KMS-11 (cell line): Measurements from ENCODE around the gene KLK15.

Experiments used
- H2AFZ ChIP-seq: fragments of 200-600 bp; sonication (generic); 2 replicates; pipeline ENCODE4 v1.6.1; 2016; ENCODE audit warnings: antibody characterized with exemption, mixed run types, low read depth
- H3K27ac ChIP-seq: fragments of 200-600 bp; sonication (generic); 2 replicates; pipeline ENCODE4 v1.6.1; 2016; ENCODE audit warnings: mild to moderate bottlenecking, mixed run types
- H3K27me3 ChIP-seq: fragments of 200-600 bp; sonication (generic); 2 replicates; pipeline ENCODE4 v1.6.1; 2017; ENCODE audit warnings: mild to moderate bottlenecking, low read depth, mixed run types, moderate library complexity; ENCODE audit not compliant: insufficient read depth
- H3K36me3 ChIP-seq: fragments of 200-600 bp; sonication (generic); 2 replicates; pipeline ENCODE4 v1.6.1; 2017; ENCODE audit warnings: mild to moderate bottlenecking, mixed run types; ENCODE audit not compliant: insufficient read depth
- H3K4me1 ChIP-seq: fragments of 200-600 bp; sonication (generic); 2 replicates; pipeline ENCODE4 v1.6.1; 2016; ENCODE audit warnings: mild to moderate bottlenecking, low read depth, mixed run types; ENCODE audit not compliant: poor library complexity, severe bottlenecking
- H3K4me2 ChIP-seq: fragments of 200-600 bp; sonication (generic); 2 replicates; pipeline ENCODE4 v1.7.0; 2016; ENCODE audit warnings: mild to moderate bottlenecking, mixed run types
- H3K4me3 ChIP-seq: fragments of 200-600 bp; sonication (generic); IDR thresholded peaks from 2 replicates; pipeline ENCODE4 v1.6.1; 2017; ENCODE audit warnings: low read depth, low read length, mixed read lengths; ENCODE audit not compliant: insufficient read depth
- H3K79me2 ChIP-seq: fragments of 200-600 bp; sonication (generic); 2 replicates; pipeline ENCODE4 v1.6.1; 2016; ENCODE audit warnings: low read depth, mixed run types; ENCODE audit not compliant: insufficient read depth
- H3K9ac ChIP-seq: fragments of 200-600 bp; sonication (generic); 2 replicates; pipeline ENCODE4 v1.6.1; 2016; ENCODE audit warnings: mild to moderate bottlenecking, mixed run types
- H4K20me1 ChIP-seq: fragments of 200-600 bp; sonication (generic); 2 replicates; pipeline ENCODE4 v1.6.1; 2016; ENCODE audit warnings: mild to moderate bottlenecking, mixed run types; ENCODE audit not compliant: insufficient read depth
- TF ChIP-seq, protein P1 (sequence below): fragments of 200-600 bp; sonication (generic); conservative IDR thresholded peaks from 2 replicates; pipeline ENCODE4 v1.6.1; 2017; ENCODE audit warnings: low read depth, mild to moderate bottlenecking, antibody characterized with exemption, low read length, moderate library complexity, mixed read lengths

Gene KLK15

DNA sequence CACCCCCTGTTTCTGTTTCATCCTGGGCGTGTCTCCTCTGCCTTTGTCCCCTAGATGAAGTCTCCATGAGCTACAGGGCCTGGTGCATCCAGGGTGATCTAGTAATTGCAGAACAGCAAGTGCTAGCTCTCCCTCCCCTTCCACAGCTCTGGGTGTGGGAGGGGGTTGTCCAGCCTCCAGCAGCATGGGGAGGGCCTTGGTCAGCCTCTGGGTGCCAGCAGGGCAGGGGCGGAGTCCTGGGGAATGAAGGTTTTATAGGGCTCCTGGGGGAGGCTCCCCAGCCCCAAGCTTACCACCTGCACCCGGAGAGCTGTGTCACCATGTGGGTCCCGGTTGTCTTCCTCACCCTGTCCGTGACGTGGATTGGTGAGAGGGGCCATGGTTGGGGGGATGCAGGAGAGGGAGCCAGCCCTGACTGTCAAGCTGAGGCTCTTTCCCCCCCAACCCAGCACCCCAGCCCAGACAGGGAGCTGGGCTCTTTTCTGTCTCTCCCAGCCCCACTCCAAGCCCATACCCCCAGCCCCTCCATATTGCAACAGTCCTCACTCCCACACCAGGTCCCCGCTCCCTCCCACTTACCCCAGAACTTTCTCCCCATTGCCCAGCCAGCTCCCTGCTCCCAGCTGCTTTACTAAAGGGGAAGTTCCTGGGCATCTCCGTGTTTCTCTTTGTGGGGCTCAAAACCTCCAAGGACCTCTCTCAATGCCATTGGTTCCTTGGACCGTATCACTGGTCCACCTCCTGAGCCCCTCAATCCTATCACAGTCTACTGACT lies 21.4 kb upstream of the KLK15 start, which contains the start of gene KLK3:
Gene KLK3, plus strand, starts transcription at position 280 of the 775 bp plus-strand sequence. Its CDS starts 41 bp downstream, at position 321.
- H3K27ac ChIP-seq, result no peak within 1 kb of the TSS
- H3K79me2 ChIP-seq, result no peaks in the 10 kb centered on the region
- no peak within 1 kb of the TSS for H3K4me2 ChIP-seq
- no peak within 1 kb of the TSS for H3K9ac ChIP-seq
- TF ChIP-seq, protein P1, sequence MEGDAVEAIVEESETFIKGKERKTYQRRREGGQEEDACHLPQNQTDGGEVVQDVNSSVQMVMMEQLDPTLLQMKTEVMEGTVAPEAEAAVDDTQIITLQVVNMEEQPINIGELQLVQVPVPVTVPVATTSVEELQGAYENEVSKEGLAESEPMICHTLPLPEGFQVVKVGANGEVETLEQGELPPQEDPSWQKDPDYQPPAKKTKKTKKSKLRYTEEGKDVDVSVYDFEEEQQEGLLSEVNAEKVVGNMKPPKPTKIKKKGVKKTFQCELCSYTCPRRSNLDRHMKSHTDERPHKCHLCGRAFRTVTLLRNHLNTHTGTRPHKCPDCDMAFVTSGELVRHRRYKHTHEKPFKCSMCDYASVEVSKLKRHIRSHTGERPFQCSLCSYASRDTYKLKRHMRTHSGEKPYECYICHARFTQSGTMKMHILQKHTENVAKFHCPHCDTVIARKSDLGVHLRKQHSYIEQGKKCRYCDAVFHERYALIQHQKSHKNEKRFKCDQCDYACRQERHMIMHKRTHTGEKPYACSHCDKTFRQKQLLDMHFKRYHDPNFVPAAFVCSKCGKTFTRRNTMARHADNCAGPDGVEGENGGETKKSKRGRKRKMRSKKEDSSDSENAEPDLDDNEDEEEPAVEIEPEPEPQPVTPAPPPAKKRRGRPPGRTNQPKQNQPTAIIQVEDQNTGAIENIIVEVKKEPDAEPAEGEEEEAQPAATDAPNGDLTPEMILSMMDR, result no peak
- no peaks in the 10 kb centered on the region for H4K20me1 ChIP-seq
- no peak within 1 kb of the TSS for H2AFZ ChIP-seq
- H3K36me3 ChIP-seq, result no peaks in the 10 kb centered on the region
- no peaks in the 10 kb centered on the region for H3K4me1 ChIP-seq
- no peaks in the 10 kb centered on the region for H3K27me3 ChIP-seq
- H3K4me3 ChIP-seq, result no peak within 1 kb of the TSS

DNA sequence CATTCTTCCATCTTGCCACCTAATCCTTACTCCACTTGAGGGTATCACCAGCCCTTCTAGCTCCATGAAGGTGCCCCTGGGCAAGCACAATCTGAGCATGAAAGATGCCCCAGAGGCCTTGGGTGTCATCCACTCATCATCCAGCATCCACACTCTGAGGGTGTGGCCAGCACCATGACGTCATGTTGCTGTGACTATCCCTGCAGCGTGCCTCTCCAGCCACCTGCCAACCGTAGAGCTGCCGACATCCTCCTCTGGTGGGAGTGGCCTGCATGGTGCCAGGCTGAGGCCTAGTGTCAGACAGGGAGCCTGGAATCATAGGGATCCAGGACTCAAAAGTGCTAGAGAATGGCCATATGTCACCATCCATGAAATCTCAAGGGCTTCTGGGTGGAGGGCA lies 18.2 kb upstream of the KLK15 start:
- TF ChIP-seq, protein P1, result no peak
- Histone ChIP-seq H3K9ac (no peak overlapping the region), H3K4me2 (no peak overlapping the region), H3K4me1 (no peaks in the 10 kb centered on the region), H3K4me3 (no peak overlapping the region), H4K20me1 (no peaks in the 10 kb centered on the region), H3K27me3 (no peaks in the 10 kb centered on the region; the same call in 1 of the 2 replicates), H3K79me2 (no peaks in the 10 kb centered on the region), H3K36me3 (no peaks in the 10 kb centered on the region), H2AFZ (no peak overlapping the region), H3K27ac (no peak overlapping the region)

DNA sequence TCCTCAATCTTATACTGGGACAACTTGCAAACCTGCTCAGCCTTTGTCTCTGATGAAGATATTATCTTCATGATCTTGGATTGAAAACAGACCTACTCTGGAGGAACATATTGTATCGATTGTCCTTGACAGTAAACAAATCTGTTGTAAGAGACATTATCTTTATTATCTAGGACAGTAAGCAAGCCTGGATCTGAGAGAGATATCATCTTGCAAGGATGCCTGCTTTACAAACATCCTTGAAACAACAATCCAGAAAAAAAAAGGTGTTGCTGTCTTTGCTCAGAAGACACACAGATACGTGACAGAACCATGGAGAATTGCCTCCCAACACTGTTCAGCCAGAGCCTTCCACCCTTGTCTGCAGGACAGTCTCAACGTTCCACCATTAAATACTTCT lies 17.4 kb upstream of the KLK15 start:
- TF ChIP-seq, protein P1, result no peak
- Histone ChIP-seq H3K36me3 (no peaks in the 10 kb centered on the region), H4K20me1 (no peaks in the 10 kb centered on the region), H3K79me2 (no peaks in the 10 kb centered on the region), H3K4me3 (no peak overlapping the region), H3K27me3 (no peaks in the 10 kb centered on the region; the same call in 1 of the 2 replicates), H3K4me2 (no peak overlapping the region), H3K9ac (no peak overlapping the region), H2AFZ (no peak overlapping the region), H3K27ac (no peak overlapping the region), H3K4me1 (no peaks in the 10 kb centered on the region)

DNA sequence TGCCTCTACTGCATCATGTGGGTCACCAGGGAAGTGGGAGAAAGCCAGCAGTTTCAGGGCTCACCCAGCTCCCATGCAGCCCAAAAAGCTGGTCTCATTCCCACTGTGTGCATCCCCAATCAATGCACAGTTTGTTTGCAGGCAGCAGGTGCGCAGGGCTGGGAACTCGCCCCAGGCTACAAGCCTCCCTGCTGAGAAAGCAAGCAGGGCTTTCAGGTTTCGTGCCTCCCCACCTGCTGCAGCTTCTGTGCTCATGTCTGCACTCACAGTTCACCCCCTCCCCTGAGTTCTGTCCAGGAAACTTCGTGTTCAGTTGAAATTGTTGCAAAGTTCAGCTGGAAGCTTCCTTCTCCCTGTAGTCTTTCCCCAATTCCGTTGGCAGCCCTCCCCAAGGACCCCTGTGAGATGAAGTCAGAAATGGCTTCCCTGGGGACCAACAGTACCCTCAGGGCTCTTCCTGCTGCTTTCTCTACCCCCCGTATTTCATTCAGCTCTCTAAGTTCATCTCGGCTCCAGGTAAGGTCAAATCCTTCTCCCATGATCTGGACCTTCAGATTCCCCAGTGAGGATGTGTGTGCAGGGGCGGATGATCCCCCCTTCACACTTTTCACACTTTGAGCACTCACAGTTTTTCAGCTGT lies 11.0 kb upstream of the KLK15 start:
- H4K20me1 ChIP-seq, result no peaks in the 10 kb centered on the region
- H3K4me3 ChIP-seq, result no peak overlapping the region
- H3K4me1 ChIP-seq, result no peaks in the 10 kb centered on the region
- H3K4me2 ChIP-seq, result no peak overlapping the region
- peaks cover 18% of the 10 kb centered on the region; the same call in 1 of the 2 replicates for H3K27me3 ChIP-seq
- H3K27ac ChIP-seq, result no peak overlapping the region
- no peaks in the 10 kb centered on the region for H3K79me2 ChIP-seq
- H3K9ac ChIP-seq, result no peak overlapping the region
- TF ChIP-seq, protein P1, result no peak
- H3K36me3 ChIP-seq, result no peaks in the 10 kb centered on the region
- no peak overlapping the region for H2AFZ ChIP-seq
